DMS 273 treated with DMSO at 0.1 percent for 48 hours (cell line): ENCODE data around the gene AFAP1L2.
"Not testable (repeated sequence)": the region's sequence is repeated elsewhere in the genome, so short reads cannot be mapped to it uniquely, and the experiment has no call there.

ENCODE experiments used
- DNase-seq: peaks from one replicate; lab custom pipeline; 2025; lab: John Stamatoyannopoulos, UW

AFAP1L2 gene

GRCh38 chr10:114359041-114359952 lies 45.0 kb downstream of the AFAP1L2 start:
- DNase-seq = no peak

- no peak for DNase-seq
Measured at GRCh38 chr10:114357515-114357996, 46.7 kb downstream of the AFAP1L2 start.

GRCh38 chr10:114356751-114357514 lies 47.4 kb downstream of the AFAP1L2 start:
- DNase-seq = no peak

- DNase-seq = no peak
Measured at GRCh38 chr10:114356126-114356525, 48.2 kb downstream of the AFAP1L2 start.

- no peak for DNase-seq
Measured at GRCh38 chr10:114353383-114353782, 50.9 kb downstream of the AFAP1L2 start.

GRCh38 chr10:114352653-114353298 lies 51.5 kb downstream of the AFAP1L2 start:
- no peak for DNase-seq

GRCh38 chr10:114350751-114351150 lies 53.6 kb downstream of the AFAP1L2 start:
- DNase-seq = no peak

GRCh38 chr10:114349522-114350215 lies 54.6 kb downstream of the AFAP1L2 start:
- no peak for DNase-seq

GRCh38 chr10:114349071-114349470 lies 55.2 kb downstream of the AFAP1L2 start:
- DNase-seq = not testable (repeated sequence)

GRCh38 chr10:114347791-114348190 lies 56.5 kb downstream of the AFAP1L2 start:
- DNase-seq = no peak

GRCh38 chr10:114347241-114347640 lies 57.1 kb downstream of the AFAP1L2 start:
- no peak for DNase-seq

- DNase-seq = no peak
Measured at GRCh38 chr10:114346176-114347031, 57.9 kb downstream of the AFAP1L2 start.

- DNase-seq = no peak
Measured at GRCh38 chr10:114345701-114346100, 58.6 kb downstream of the AFAP1L2 start.

GRCh38 chr10:114343623-114344505 lies 60.4 kb downstream of the AFAP1L2 start:
- no peak for DNase-seq

GRCh38 chr10:114342976-114343375 lies 61.3 kb downstream of the AFAP1L2 start:
- no peak for DNase-seq

GRCh38 chr10:114340816-114341215 lies 63.5 kb downstream of the AFAP1L2 start:
- no peak for DNase-seq

GRCh38 chr10:114337510-114338462 lies 66.5 kb downstream of the AFAP1L2 start:
- no peak for DNase-seq

GRCh38 chr10:114336823-114337509 lies 67.3 kb downstream of the AFAP1L2 start:
- DNase-seq = no peak
